ENCODE results near the gene LRRC4C. TPM values are rescaled to one million over a fixed set of nuclear protein-coding genes. Genes with fewer than 3 reads are reported as not detected.
A peak's percentile ranks its signal among the peaks of the same experiment; 100 is the strongest.

Gene LRRC4C
- total RNA-seq, 1 experiment from 2014 or later, result 0.06 TPM

DNA sequence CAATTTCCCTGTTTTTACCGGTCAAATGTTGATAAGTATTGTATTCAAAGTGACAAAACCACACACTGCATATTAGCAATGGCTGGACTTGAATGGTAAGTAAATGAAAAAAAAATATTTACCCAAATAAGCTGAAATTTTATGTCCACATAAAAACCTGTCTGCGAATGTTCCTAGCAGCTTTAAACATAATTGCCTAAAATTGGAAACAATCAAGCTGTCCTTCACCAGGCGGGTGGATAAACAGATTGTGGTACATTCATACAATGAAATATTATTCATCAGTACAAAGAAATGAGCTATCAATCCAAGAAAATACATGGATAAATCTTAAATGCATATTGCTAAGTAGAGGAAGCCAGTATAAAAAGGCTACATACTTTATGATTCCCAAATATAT lies 1067.8 kb downstream of the LRRC4C start:
- no peaks in the 10 kb centered on the region for H3K4me1 ChIP-seq
- 0 out of 2 replicates have a peak, but pooled peaks cover 4% of the 10 kb centered on the region for H3K27me3 ChIP-seq
- no peaks in the 10 kb centered on the region for H3K36me3 ChIP-seq
- H3K9me3 ChIP-seq (replicated peaks), result no peaks in the 10 kb centered on the region
- no peak overlapping the region for H3K27ac ChIP-seq
- no peak overlapping the region for H3K4me3 ChIP-seq
- DNase-seq, result no peak

DNA sequence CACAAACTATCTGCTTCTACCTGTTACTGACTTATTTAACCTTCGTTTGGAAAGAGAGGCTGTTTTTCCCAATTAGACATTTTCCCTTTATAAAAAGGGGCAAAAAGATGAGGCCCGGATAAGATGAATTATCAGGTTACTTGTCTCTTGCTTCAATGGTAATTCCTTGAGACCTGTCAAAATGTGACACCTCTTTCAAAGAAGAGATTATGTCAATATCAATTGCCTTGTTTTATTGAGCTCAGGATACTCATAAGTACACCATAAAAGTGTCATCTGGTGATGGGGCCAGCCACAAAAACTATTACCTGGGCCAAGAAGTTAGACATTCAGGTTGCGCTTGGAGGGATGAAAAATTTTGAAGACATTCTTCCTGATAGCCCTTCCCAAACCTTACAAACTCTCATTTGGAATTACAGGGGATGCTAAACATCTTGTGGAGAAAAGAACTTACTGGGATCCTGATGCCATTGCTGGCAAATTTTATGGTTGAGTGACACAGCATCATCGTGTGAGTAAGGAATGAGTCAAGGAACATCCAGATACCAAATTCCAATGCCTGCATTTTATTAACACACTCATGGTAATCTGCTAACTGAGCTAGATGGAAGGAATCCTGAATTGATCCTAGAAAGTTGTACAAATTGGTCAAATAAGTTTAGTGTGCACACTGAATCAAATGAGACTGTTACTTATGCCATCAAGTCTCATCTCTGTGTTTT lies 1071.2 kb downstream of the LRRC4C start:
- Histone ChIP-seq H3K4me1 (no peaks in the 10 kb centered on the region), H3K27me3 (0 out of 2 replicates have a peak, but pooled peaks cover 3% of the 10 kb centered on the region)

DNA sequence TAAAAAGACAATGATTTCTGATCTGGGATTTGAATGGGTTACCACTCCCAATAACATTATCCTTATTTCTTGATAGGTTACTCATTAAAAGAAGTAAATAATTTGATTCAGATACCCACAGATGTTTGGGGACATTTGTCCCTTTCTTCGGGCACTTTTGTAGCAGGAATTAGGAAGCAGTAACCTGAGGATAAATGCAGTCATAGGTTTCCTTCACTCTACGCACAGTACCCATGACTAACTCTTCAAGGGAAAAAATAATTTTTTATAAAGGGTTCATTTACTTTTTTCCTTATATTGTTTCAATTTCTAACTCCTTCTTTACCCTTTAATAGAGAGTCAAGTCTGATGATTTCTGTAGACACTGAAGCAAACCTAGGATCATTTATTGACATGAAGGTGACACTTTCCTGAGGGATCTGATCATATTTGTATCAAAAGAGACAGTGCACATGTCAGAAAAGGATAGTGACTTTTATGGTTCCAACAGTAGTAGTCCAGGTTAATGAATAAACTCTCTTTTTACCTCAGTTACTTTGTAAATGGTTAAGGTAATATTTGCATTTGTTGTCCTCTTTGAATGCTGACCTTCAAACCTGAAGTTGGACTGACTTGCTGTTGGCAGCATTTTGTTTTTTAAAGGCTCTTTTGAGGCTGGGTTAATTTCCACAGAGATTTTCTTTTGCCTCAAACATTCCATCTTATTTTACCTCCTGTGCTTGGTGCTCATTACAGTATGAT lies 1072.0 kb downstream of the LRRC4C start:
- Histone ChIP-seq H3K9me3 (replicated peaks) (no peaks in the 10 kb centered on the region), H3K4me1 (no peaks in the 10 kb centered on the region), H3K4me3 (no peak overlapping the region), H3K36me3 (no peaks in the 10 kb centered on the region), H3K27me3 (0 out of 2 replicates have a peak, but pooled peaks cover 3% of the 10 kb centered on the region), H3K27ac (no peak overlapping the region)
- DNase-seq, result no peak

More for the DNA sequence above, 1071.2 kb downstream of the LRRC4C start:
- Histone ChIP-seq H3K27ac (no peak overlapping the region), H3K36me3 (no peaks in the 10 kb centered on the region), H3K9me3 (replicated peaks) (no peaks in the 10 kb centered on the region), H3K4me3 (no peak overlapping the region)
- DNase-seq, result no peak

DNA sequence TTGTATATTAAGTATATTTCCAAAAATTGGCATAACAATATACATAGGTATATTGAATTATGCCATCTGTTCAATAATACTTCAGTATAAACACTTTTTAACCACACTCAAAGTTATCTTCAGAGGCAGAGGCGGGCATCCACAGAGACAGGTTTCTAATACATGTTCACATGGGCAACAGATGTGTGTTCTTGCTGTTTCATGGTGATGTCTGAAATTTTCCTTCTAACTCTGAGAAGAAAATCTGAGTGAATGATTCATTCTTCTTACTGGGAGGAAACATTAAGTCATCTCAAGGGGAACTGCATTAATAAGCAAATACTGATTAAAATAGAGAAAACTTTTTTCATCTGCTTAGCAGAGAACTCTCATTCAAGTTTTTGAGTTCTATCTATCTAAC lies 1074.5 kb downstream of the LRRC4C start:
- no peak for DNase-seq
- H3K27ac ChIP-seq, result no peak overlapping the region

DNA sequence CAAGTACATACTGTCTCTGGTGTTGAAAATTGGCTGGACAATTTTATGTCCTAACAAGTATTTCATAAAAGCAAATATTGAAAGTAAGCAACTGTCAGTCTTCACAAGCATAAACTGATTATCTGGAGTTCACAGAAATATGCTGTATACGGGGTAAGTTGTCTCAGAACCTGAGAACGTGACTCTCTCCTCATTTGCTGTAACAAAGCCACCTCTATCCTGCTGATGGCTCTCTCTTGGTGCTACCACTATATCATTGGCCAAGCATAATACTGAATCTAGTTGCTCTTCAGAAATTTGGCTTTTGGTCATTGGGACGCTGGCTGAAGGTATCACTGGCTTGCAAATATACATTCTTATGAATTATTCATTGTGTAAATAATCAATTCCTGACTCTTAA lies 1078.0 kb downstream of the LRRC4C start:
- no peak overlapping the region for H3K4me3 ChIP-seq
- H3K27me3 ChIP-seq, result 0 out of 2 replicates have a peak, but pooled peaks cover 3% of the 10 kb centered on the region
- no peaks in the 10 kb centered on the region for H3K36me3 ChIP-seq
- DNase-seq, result no peak
- H3K4me1 ChIP-seq, result no peaks in the 10 kb centered on the region
- H3K27ac ChIP-seq, result no peak overlapping the region
- H3K9me3 ChIP-seq (replicated peaks), result no peaks in the 10 kb centered on the region

More for the DNA sequence above, 1074.5 kb downstream of the LRRC4C start:
- Histone ChIP-seq H3K36me3 (no peaks in the 10 kb centered on the region), H3K27me3 (0 out of 2 replicates have a peak, but pooled peaks cover 3% of the 10 kb centered on the region), H3K4me3 (no peak overlapping the region), H3K4me1 (no peaks in the 10 kb centered on the region), H3K9me3 (replicated peaks) (no peaks in the 10 kb centered on the region)

DNA sequence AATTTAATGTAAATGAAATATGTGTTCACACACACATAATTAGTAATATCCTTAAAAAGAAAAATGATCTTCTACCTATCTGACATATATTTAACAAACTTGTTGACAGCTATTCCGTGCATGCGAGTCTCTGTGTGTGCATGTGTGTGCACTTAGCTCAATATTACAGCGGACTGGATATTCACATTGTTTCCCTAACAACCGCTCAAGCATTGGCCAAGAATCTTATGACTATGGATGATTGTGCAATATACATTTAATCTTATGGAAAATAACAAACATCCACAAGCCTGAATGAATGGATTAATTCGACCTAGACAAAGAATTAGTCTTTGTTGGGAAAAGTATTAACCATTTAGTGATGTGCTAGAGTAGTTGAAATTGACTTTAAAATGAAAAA lies 1078.6 kb downstream of the LRRC4C start:
- DNase-seq, result no peak
- Histone ChIP-seq H3K4me3 (no peak overlapping the region), H3K36me3 (no peaks in the 10 kb centered on the region), H3K27ac (no peak overlapping the region), H3K9me3 (replicated peaks) (no peaks in the 10 kb centered on the region), H3K27me3 (no peaks in the 10 kb centered on the region), H3K4me1 (no peaks in the 10 kb centered on the region)

DNA sequence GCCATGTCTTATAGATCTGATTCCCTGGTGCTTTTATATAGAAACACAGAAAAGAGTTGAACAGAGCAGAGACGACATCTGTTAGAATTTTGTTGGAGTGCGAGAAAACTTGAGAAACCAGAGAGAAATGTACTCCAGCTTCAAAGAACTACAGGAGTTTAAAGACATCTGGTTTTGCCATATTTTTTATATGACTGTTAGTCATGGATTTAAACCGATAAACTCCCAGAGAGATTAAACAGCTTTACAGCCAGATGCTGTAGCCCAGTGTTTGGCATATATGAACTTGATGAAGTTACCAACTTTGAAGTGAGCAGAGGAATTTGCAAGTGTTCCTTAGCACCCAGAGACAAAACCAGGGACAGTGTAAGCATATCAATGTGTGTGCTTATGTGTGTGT lies 1083.1 kb downstream of the LRRC4C start:
- Histone ChIP-seq H3K9me3 (replicated peaks) (no peaks in the 10 kb centered on the region), H3K4me3 (no peak overlapping the region), H3K27ac (no peak overlapping the region), H3K4me1 (no peaks in the 10 kb centered on the region), H3K27me3 (no peaks in the 10 kb centered on the region), H3K36me3 (no peaks in the 10 kb centered on the region)
- DNase-seq, result no peak

DNA sequence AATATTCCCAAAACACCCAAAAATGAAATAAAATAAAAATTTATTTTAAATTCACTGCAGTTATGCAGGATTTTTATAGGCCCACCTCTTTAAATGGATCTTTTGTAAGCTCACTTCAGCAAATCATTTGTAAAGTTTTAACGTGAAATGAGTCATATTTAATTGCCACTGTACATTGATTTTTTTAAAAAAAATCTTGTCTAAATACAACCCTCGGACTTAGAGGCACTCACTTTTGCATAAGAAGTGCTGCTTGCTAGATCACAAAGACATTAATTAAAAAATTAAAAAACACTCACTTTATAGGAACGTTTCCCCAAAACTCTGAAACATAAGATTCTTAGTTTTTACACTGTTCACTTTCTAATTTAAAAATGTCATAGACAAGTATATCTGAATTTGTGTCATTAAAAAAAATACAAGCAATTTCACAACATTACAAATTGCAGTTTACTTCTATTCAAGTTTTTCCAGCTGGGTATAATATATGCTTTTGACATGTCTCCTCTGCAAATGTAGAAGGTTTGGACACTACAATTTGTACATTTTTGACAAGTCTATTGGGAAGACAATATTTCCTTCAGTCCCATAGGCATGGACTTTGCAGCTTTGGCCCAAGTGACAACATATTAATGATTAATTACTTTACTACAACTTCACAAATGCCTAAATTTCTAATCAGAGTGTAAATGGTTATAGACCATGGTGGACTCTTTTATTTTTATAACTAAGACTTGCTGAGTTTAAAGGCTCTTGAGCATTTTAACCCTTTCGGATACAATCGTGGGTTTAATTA lies 1088.4 kb downstream of the LRRC4C start:
- DNase-seq, result no peak
- no peak overlapping the region for H3K27ac ChIP-seq

DNA sequence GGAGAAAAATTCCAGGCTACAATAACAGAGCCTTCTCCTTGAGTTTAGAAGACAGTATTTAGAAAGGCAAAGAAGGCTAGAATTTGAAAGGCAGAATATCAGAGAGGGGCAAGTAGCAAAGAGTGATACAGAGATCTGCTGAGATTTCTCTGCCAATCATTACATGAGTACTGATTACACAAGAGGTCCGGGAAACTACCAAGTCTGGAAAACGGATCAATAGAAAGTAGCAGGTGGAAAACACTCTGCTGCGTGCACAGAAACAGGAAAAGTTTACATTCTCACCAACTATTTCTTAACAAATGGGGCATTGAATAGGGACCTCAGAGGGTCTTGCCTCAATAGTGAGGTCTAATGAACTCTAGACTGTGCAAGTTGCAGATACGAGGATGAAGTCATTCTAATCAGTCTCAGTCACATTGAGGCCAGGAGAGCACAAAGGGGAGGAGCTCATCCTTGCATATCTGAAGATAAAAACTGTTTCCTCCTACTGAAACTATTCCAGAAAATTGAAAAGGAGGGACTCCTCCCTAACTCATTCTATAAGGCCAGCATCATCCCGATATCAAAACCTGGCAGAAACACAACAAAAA lies 1099.2 kb downstream of the LRRC4C start:
- Histone ChIP-seq H3K36me3 (no peaks in the 10 kb centered on the region), H3K27ac (no peak overlapping the region), H3K27me3 (no peaks in the 10 kb centered on the region; the same call in 1 of the 2 replicates), H3K9me3 (replicated peaks) (no peaks in the 10 kb centered on the region), H3K4me3 (no peak overlapping the region), H3K4me1 (no peaks in the 10 kb centered on the region)
- no peak for DNase-seq

More for the DNA sequence above, 1088.4 kb downstream of the LRRC4C start:
- Histone ChIP-seq H3K36me3 (no peaks in the 10 kb centered on the region), H3K27me3 (no peaks in the 10 kb centered on the region), H3K4me1 (no peaks in the 10 kb centered on the region), H3K9me3 (replicated peaks) (no peaks in the 10 kb centered on the region), H3K4me3 (no peak overlapping the region)

DNA sequence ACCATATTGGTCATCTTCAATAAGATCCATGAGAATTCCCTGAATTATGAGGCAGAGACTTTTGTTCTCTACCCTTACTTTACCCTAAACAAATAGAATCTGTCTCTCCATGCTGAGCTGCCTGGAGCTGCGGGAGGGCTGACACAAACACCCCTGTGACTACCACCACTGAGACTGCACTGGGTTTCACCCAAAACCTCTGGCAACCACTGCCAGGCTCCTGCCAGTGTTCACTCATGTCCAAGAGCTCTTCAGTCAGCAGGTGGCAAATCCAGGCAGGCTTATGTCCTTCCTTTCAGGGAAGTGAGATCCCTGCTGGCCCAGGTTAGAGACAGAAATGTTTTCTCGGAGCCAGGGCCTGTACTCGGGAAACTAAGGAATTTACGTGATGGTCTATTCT lies 1105.3 kb downstream of the LRRC4C start:
- no peak overlapping the region for H3K4me3 ChIP-seq
- no peak for DNase-seq
- H3K27ac ChIP-seq, result no peak overlapping the region
- no peaks in the 10 kb centered on the region for H3K9me3 ChIP-seq (replicated peaks)
- H3K27me3 ChIP-seq, result no peaks in the 10 kb centered on the region; the same call in 1 of the 2 replicates
- no peaks in the 10 kb centered on the region for H3K4me1 ChIP-seq
- no peaks in the 10 kb centered on the region for H3K36me3 ChIP-seq

DNA sequence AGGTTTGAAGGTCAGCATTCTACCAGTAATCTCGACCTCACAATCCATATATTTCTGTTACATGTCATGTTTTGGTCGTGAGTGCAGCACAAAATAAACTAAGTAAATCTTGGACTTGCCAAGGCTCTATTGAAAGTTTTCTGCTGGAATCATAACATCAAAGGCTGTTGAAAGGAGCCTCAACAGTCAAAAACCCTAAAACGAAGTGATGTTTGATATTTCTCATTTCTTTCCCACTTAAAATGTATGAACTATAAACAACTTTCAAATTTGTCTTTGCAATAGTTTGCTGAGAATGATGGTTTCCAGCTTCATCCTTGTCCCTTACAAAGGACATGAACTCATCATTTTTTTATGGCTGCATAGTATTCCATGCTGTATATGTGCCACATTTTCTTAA lies 1118.5 kb downstream of the LRRC4C start:
- DNase-seq, result no peak
- Histone ChIP-seq H3K36me3 (no peaks in the 10 kb centered on the region), H3K9me3 (replicated peaks) (no peaks in the 10 kb centered on the region), H3K27me3 (no peaks in the 10 kb centered on the region), H3K27ac (no peak overlapping the region), H3K4me1 (no peaks in the 10 kb centered on the region; the same call in 1 of the 2 replicates), H3K4me3 (no peak overlapping the region)

DNA sequence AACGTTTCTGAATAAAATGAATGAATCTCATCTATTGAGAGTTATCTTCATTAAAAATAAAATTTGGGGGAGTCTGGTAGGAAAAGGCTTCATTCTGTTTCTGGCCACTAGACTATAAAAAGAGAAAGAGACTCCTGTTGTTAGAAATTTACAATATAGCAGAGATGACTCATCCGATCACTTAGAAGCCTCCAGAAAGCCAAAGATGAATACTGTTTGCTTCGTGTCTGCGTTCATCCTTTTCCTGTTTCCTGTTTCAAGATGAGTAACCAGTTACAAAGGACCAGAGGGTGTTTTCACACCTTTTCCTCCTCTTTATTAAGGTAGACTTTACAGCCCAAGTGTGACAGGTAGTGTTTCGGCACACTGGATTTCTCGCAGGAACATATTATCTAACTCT lies 1120.7 kb downstream of the LRRC4C start:
- Histone ChIP-seq H3K27me3 (no peaks in the 10 kb centered on the region), H3K9me3 (replicated peaks) (no peaks in the 10 kb centered on the region), H3K4me1 (no peaks in the 10 kb centered on the region; the same call in 1 of the 2 replicates), H3K4me3 (no peak overlapping the region), H3K36me3 (no peaks in the 10 kb centered on the region), H3K27ac (no peak overlapping the region)
- DNase-seq, result peak in 1 of 2 experiments; percentile 4

DNA sequence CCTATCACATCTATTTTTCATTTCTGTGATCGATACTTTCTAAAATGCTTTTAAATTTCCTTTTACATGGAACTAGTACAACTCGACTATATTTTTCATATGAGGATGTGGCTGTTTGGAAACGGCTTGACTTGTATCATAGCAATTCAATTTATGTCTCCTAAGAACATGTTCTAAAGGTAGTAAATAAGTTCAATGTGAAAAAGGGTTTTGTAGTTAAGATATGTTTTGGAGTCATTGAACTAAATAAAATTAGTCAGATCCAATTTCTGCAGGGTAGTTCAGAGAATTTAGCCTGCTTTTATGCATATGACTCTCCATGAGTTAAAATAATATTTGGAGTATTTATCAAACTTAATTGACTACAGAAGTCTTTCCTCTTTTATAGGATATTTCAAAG lies 1121.4 kb downstream of the LRRC4C start:
- Histone ChIP-seq H3K4me1 (no peaks in the 10 kb centered on the region; the same call in 1 of the 2 replicates), H3K4me3 (no peak overlapping the region), H3K9me3 (replicated peaks) (no peaks in the 10 kb centered on the region), H3K27me3 (no peaks in the 10 kb centered on the region), H3K27ac (no peak overlapping the region), H3K36me3 (no peaks in the 10 kb centered on the region)
- no peak for DNase-seq

DNA sequence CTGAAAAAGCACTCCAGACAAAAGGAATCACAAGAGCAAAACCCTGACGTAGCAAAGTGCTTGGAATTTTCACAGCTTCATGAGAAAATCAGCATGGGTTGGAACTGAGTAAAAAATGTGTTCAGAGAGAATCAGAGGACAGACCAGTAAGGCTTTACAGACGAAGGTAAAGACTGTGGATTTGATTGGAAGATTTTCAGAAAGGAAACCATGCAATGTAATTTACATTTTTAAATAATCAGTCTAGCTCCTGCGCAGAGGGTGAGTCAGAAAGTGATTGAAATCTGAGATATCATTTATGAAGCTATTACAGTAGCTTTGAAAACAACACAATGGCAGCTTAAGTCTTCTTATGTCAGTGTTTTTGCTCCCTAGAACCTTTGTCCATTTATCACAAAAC lies 1122.3 kb downstream of the LRRC4C start:
- H3K4me1 ChIP-seq, result no peaks in the 10 kb centered on the region; the same call in 1 of the 2 replicates
- no peaks in the 10 kb centered on the region for H3K36me3 ChIP-seq
- no peak overlapping the region for H3K27ac ChIP-seq
- DNase-seq, result no peak
- H3K9me3 ChIP-seq (replicated peaks), result no peaks in the 10 kb centered on the region
- no peak overlapping the region for H3K4me3 ChIP-seq
- no peaks in the 10 kb centered on the region for H3K27me3 ChIP-seq
